ENCODE results near the gene POLR2B. TPM values are rescaled to one million over a fixed set of nuclear protein-coding genes. Genes with fewer than 3 reads are reported as not detected.
A peak's percentile ranks its signal among the peaks of the same experiment; 100 is the strongest.

POLR2B gene
- total and polyA plus RNA-seq, 2 of the 4 experiments (the other 2 are of a cell fraction) = 74.0 to 106 TPM

- TF ChIP-seq RAD21 (IDR thresholded peaks at IDR 0.05; ENCODE audit: low read length) = no peak
Measured at GRCh38 chr4:56958111-56958517, 20.6 kb upstream of the POLR2B start (continued).

DNA sequence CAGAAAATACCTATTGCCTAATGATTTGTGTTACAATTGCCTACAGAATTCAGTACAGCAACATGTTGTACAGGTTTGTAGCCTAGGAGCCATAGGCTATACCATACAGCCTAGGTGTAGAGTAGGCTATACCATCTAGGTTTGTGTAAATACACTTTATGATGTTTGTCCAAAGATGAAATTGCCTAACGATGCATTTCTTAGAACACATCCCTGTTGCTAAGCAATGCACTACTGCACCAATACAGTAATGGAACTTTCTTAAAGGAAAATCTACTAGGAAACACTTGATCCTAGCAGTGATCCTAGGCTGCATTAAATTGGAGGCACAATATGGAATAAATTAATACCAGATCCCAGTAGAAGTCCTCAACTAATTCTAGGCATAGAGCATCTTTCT is 19.6 kb upstream of the POLR2B start:
- H3K14ac ChIP-seq (replicated peaks; ENCODE audit: low read depth, low read length) = no peak overlapping the region
- H3K9ac ChIP-seq (ENCODE audit: low read depth, low read length) = no peak overlapping the region
- no peak overlapping the region for H4K5ac ChIP-seq (ENCODE audit: low read depth, low read length)
- POLR2A ChIA-PET (ENCODE audit: unreplicated experiment) = no interaction called here
- H2AK9ac ChIP-seq (replicated peaks; ENCODE audit: low read depth, low read length, poor library complexity) = no peak overlapping the region
- no peaks in the 10 kb centered on the region for H4K20me1 ChIP-seq (ENCODE audit: insufficient read depth, low read length)
- no peaks in the 10 kb centered on the region for H3K79me1 ChIP-seq (ENCODE audit: low read depth in 1 of 2, low read length in 2 of 2)
- no peak overlapping the region for H3K56ac ChIP-seq (ENCODE audit: extremely low read depth, insufficient read depth, low read length)
- no peak overlapping the region for H2AFZ ChIP-seq (replicated peaks; ENCODE audit: low read length, poor library complexity)
- H4K91ac ChIP-seq (ENCODE audit: insufficient read depth, low read depth, low read length) = no peak overlapping the region
- no peak overlapping the region for H4K8ac ChIP-seq (ENCODE audit: low read depth in 2 of 2, low read length in 2 of 2)
- no peak overlapping the region for H2BK120ac ChIP-seq (ENCODE audit: low read depth, low read length)
- dilution Hi-C loops (cut with HindIII; ENCODE audit: low sequenced_read_pairs, unreplicated experiment) (no loop called here), intact Hi-C loops (cut with micrococcal nuclease) (loop anchor here (2.0 kb wide), 1 partner anchor 50 kb away; no protein-coding TSS in a partner anchor), in situ Hi-C loops (cut with MboI; ENCODE audit: low sequenced_read_pairs) (no loop called here)
- WGBS, 2 experiments (ENCODE audit: extremely low coverage in 2 of 2, insufficient read length in 1 of 2) = no CpG with 5 or more reads among the region's 1 CpG
- H3K27ac ChIP-seq (ENCODE audit: insufficient read depth, low read length) = no peak overlapping the region
- no TSS peak for BruUV-seq (replicated peaks)
- H2BK20ac ChIP-seq (ENCODE audit: low read depth, low read length) = no peak overlapping the region
- H2BK15ac ChIP-seq (ENCODE audit: low read depth, low read length) = no peak overlapping the region
- DNase-seq (no peak), ATAC-seq (ENCODE audit: low read depth) (no peak)
- CTCF ChIA-PET = no interaction called here
- peak overlapping the region; percentile 43 for H2BK5ac ChIP-seq (ENCODE audit: low read depth, low read length, poor library complexity, severe bottlenecking)
- H3K27me3 ChIP-seq (ENCODE audit: control insufficient read depth, insufficient read depth, low read length) = no peaks in the 10 kb centered on the region
- H3K36me3 ChIP-seq (ENCODE audit: control insufficient read depth, insufficient read depth, low read length) = peaks cover 7% of the 10 kb centered on the region
- H3K18ac ChIP-seq (ENCODE audit: low read depth, low read length) = no peak overlapping the region
- no peak overlapping the region; the same call in 1 of the 2 replicates for H3K4ac ChIP-seq (ENCODE audit: low read depth, low read length)
- no peak overlapping the region for H3K4me2 ChIP-seq (ENCODE audit: low read depth, low read length)
- no peak overlapping the region for H3K4me3 ChIP-seq (ENCODE audit: insufficient read depth, low read depth, low read length)
- H3K9me1 ChIP-seq (ENCODE audit: insufficient read depth, low read length) = no peaks in the 10 kb centered on the region; the same call in 1 of the 2 replicates
- no peak overlapping the region for H2AK5ac ChIP-seq (ENCODE audit: low read depth, low read length)
- H3K23ac ChIP-seq (ENCODE audit: low read depth, low read length) = no peak overlapping the region
- 0 out of 2 replicates have a peak, but pooled peaks cover 2% of the 10 kb centered on the region for H3K4me1 ChIP-seq (ENCODE audit: control insufficient read depth, insufficient read depth, low read length)
- H3K9me3 ChIP-seq (ENCODE audit: control insufficient read depth, insufficient read depth, low read length) = no peaks in the 10 kb centered on the region
- no peak for TF ChIP-seq BHLHE40 (IDR thresholded peaks at IDR 0.05; ENCODE audit: low read depth, low read length)
- no peak for TF ChIP-seq MAFK (IDR thresholded peaks at IDR 0.05; ENCODE audit: low read depth, low read length)
- TF ChIP-seq CHD1 (IDR thresholded peaks at IDR 0.05; ENCODE audit: low read depth, low read length) = no peak
- TF ChIP-seq MXI1 (IDR thresholded peaks at IDR 0.05; ENCODE audit: borderline replicate concordance, low read depth, low read length) = no peak
- no peak for TF ChIP-seq RFX5 (IDR thresholded peaks at IDR 0.05; ENCODE audit: low read depth, low read length)
- no peak for TF ChIP-seq RCOR1 (IDR thresholded peaks at IDR 0.05; ENCODE audit: insufficient replicate concordance, low read length)
- no peak for TF ChIP-seq NFE2L2 (IDR thresholded peaks at IDR 0.05; ENCODE audit: low read depth, low read length)
- TF ChIP-seq, protein P1, sequence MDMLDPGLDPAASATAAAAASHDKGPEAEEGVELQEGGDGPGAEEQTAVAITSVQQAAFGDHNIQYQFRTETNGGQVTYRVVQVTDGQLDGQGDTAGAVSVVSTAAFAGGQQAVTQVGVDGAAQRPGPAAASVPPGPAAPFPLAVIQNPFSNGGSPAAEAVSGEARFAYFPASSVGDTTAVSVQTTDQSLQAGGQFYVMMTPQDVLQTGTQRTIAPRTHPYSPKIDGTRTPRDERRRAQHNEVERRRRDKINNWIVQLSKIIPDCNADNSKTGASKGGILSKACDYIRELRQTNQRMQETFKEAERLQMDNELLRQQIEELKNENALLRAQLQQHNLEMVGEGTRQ (IDR thresholded peaks at IDR 0.05; ENCODE audit: low read depth, low read length) = no peak
- TF ChIP-seq CTCF (conservative IDR thresholded peaks at IDR 0.05; ENCODE audit: low read depth, low read length) = no peak
- no peak for TF ChIP-seq POLR2A (IDR thresholded peaks at IDR 0.05; ENCODE audit: low read depth, low read length)
- no peak for TF ChIP-seq FOS (IDR thresholded peaks at IDR 0.05; ENCODE audit: low read depth, low read length)
- TF ChIP-seq CEBPB (IDR thresholded peaks at IDR 0.05; ENCODE audit: low read depth, low read length) = no peak
- TF ChIP-seq ELK1 (IDR thresholded peaks at IDR 0.05; ENCODE audit: borderline replicate concordance, low read depth, low read length) = no peak
- no peak for TF ChIP-seq MAZ (IDR thresholded peaks at IDR 0.05; ENCODE audit: borderline replicate concordance, low read depth, low read length)
- TF ChIP-seq RAD21 (IDR thresholded peaks at IDR 0.05; ENCODE audit: low read length) = no peak

Measured in IMR-90 (cell line).